Mammary epithelial cell (primary cell): Measurements from ENCODE around the gene CDKAL1.

Source experiments
- EZH2 ChIP-seq: IDR thresholded peaks from 2 replicates; pipeline ENCODE4 v1.6.1; 2012; ENCODE audit warnings: low read length, inconsistent platforms, borderline replicate concordance
- TF ChIP-seq, protein P1 (sequence below), 2 donors: IDR thresholded peaks in 1 of 2; conservative IDR thresholded peaks in 1 of 2; 2 replicates each; pipeline ENCODE4 v1.5.1; 2011 to 2012; ENCODE audit warnings: inconsistent platforms in 2 of 2, low read length in 2 of 2, mild to moderate bottlenecking in 2 of 2, control low read depth in 1 of 2, low read depth in 1 of 2; ENCODE audit not compliant: insufficient read depth in 1 of 2; ENCODE audit errors: extremely low read depth in 1 of 2

- TF ChIP-seq, protein P1, sequence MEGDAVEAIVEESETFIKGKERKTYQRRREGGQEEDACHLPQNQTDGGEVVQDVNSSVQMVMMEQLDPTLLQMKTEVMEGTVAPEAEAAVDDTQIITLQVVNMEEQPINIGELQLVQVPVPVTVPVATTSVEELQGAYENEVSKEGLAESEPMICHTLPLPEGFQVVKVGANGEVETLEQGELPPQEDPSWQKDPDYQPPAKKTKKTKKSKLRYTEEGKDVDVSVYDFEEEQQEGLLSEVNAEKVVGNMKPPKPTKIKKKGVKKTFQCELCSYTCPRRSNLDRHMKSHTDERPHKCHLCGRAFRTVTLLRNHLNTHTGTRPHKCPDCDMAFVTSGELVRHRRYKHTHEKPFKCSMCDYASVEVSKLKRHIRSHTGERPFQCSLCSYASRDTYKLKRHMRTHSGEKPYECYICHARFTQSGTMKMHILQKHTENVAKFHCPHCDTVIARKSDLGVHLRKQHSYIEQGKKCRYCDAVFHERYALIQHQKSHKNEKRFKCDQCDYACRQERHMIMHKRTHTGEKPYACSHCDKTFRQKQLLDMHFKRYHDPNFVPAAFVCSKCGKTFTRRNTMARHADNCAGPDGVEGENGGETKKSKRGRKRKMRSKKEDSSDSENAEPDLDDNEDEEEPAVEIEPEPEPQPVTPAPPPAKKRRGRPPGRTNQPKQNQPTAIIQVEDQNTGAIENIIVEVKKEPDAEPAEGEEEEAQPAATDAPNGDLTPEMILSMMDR (conservative IDR thresholded peaks at IDR 0.05 in 1 of 2, IDR thresholded peaks at IDR 0.05 in 1 of 2; ENCODE audit: extremely low read depth in 1 of 2, insufficient read depth in 1 of 2, low read depth in 1 of 2, low read length in 2 of 2), result no peak
- TF ChIP-seq EZH2, result no peak
These were observed 123.1 kb downstream of the CDKAL1 start for GRCh38 chr6:20657274-20657800.
